Thoracic aorta (tissue), 2 donors: ENCODE results near the gene EMID1. TPM values are rescaled to one million over a fixed set of nuclear protein-coding genes. Genes with fewer than 3 reads are reported as not detected.
"Not testable (repeated sequence)": the region's sequence is repeated elsewhere in the genome, so short reads cannot be mapped to it uniquely, and the experiment has no call there.

Experiments
- ATAC-seq: fragments of 150-250 bp; one replicate; pipeline ENCODE4 v1.8.0; 2017; ENCODE audit warnings: low read depth; ENCODE audit not compliant: insufficient number of reproducible peaks, low FRiP score
- DNase-seq: peaks from one replicate; pipeline ENCODE4 v3.0.0-alpha.2; 2020; ENCODE audit warnings: low spot score
- H3K27ac ChIP-seq, 2 donors: fragments of 200-600 bp; sonication (generic); 1 replicate in 1 of 2; 2 replicates in 1 of 2; pipeline ENCODE4 v1.5.1; 2016; ENCODE audit warnings: mild to moderate bottlenecking in 2 of 2, moderate library complexity in 2 of 2
- H3K27me3 ChIP-seq: fragments of 200-600 bp; sonication (generic); replicated peaks from 2 replicates; pipeline ENCODE4 v1.6.0; 2016; ENCODE audit warnings: mild to moderate bottlenecking; ENCODE audit not compliant: insufficient read depth
- H3K36me3 ChIP-seq: fragments of 200-600 bp; sonication (generic); one replicate; pipeline ENCODE4 v1.5.1; 2016
- H3K4me1 ChIP-seq, 2 donors: fragments of 200-600 bp; sonication (generic); 1 replicate in 1 of 2; 2 replicates in 1 of 2; pipeline versions ENCODE4 v1.5.1 to v1.6.0; 2016; ENCODE audit warnings: low read depth in 2 of 2, mild to moderate bottlenecking in 1 of 2; ENCODE audit not compliant: control insufficient read depth in 1 of 2
- H3K4me3 ChIP-seq: fragments of 200-600 bp; sonication (generic); 2 replicates; pipeline ENCODE4 v1.5.1; 2016; ENCODE audit warnings: mild to moderate bottlenecking
- H3K9me3 ChIP-seq: fragments of 200-600 bp; sonication (generic); 2 replicates; pipeline ENCODE4 v1.5.1; 2016
- total RNA-seq, 2 donors: library from RNA; depleted of rRNA; stranded (reverse); fragments of >200 nt; gene quantifications; one replicate each; pipeline versions ENCODE4 v1.1.0 to v1.2.3, GENCODE V29; 2016
- TF ChIP-seq, protein P1 (sequence below): fragments of 200-600 bp; sonication (generic); IDR thresholded peaks from one replicate; pipeline ENCODE4 v1.5.1; 2019; ENCODE audit warnings: antibody characterized with exemption

Gene EMID1
- total RNA-seq, 2 donors from 2014 or later = 0.27 TPM; not detected in 1

DNA sequence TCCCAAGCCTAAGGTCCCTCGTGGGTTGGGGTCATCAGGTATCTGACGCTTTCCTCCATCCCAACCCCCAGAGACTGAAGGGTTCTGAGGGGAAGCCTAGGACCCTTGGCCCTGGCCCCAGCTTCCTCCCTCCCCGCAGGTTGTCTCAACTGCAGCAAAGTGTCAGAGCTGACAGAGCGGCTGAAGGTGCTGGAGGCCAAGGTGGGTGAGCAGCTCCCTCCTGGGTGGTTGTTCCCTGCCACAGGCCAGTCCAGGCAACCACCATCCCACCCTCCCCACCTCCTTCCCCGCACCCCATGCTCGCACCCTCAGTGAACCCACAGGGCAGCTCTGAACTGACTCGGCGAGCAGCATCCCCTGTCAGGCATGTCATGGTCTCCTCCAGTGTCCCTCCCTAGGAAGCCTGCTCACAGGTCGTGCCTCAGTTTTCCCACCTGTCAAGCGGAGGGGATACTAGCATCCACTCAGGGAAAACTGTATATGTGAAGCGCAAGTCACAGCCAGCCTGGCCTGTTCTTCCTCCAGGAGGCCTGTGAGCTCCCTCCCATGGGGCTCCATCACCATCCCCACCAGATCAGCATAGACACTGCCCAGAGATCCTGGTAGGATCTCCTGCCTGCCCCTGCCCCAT, 20.8 kb downstream of the EMID1 start:
- TF ChIP-seq, protein P1, sequence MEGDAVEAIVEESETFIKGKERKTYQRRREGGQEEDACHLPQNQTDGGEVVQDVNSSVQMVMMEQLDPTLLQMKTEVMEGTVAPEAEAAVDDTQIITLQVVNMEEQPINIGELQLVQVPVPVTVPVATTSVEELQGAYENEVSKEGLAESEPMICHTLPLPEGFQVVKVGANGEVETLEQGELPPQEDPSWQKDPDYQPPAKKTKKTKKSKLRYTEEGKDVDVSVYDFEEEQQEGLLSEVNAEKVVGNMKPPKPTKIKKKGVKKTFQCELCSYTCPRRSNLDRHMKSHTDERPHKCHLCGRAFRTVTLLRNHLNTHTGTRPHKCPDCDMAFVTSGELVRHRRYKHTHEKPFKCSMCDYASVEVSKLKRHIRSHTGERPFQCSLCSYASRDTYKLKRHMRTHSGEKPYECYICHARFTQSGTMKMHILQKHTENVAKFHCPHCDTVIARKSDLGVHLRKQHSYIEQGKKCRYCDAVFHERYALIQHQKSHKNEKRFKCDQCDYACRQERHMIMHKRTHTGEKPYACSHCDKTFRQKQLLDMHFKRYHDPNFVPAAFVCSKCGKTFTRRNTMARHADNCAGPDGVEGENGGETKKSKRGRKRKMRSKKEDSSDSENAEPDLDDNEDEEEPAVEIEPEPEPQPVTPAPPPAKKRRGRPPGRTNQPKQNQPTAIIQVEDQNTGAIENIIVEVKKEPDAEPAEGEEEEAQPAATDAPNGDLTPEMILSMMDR = no peak
- Histone ChIP-seq H3K27ac (no peak overlapping the region), H3K4me1 (peaks cover 14 to 26% of the 10 kb centered on the region in 2 donors), H3K9me3 (no peaks in the 10 kb centered on the region), H3K4me3 (no peak overlapping the region), H3K36me3 (no peaks in the 10 kb centered on the region), H3K27me3 (no peaks in the 10 kb centered on the region)
- DNase-seq = no peak
- ATAC-seq = no peak

DNA sequence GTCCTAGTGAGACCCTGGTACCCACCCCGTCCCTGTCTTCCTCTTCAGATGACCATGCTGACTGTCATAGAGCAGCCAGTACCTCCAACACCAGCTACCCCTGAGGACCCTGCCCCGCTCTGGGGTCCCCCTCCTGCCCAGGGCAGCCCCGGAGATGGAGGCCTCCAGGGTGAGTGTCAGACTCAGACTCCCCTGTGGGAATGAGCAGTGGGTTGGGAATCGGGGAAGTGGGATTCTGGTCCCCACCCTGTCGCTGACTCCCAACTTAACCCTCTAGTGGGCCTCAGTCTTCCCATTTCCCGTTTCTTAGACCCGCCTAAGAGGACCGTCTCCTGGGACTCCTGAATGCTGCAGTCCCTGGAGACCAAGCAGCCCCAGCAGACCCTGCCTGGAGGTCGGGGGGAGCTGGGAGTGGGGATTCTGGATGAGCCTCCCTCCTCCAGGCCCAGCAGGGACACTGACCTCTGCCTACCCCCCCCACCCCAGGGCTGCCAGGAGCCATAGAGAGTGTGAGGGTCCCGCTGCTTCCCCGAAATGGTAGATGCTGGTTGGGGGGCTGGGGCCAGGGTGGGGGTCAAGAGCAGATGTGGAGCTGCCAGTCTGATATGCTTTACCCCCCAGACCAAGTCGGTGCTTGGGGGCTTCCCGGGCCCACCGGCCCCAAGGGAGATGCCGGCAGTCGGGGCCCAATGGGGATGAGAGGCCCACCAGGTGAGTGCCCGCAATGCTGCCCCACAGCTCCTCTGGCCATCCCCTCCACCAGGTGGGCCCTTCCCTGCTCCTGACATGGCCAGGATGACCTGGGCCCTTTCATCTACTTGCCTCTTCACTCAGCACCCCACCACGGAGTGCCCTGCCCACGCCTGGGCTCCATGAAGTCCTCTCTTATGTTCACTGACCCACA, 25.5 kb downstream of the EMID1 start:
- ATAC-seq (no peak), DNase-seq (no peak)
- Histone ChIP-seq H3K9me3 (no peaks in the 10 kb centered on the region), H3K27me3 (no peaks in the 10 kb centered on the region), H3K36me3 (no peaks in the 10 kb centered on the region), H3K4me1 (peaks cover 0 to 11% of the 10 kb centered on the region in 2 donors), H3K27ac (no peak overlapping the region), H3K4me3 (no peak overlapping the region)
- TF ChIP-seq, protein P1 = no peak

DNA sequence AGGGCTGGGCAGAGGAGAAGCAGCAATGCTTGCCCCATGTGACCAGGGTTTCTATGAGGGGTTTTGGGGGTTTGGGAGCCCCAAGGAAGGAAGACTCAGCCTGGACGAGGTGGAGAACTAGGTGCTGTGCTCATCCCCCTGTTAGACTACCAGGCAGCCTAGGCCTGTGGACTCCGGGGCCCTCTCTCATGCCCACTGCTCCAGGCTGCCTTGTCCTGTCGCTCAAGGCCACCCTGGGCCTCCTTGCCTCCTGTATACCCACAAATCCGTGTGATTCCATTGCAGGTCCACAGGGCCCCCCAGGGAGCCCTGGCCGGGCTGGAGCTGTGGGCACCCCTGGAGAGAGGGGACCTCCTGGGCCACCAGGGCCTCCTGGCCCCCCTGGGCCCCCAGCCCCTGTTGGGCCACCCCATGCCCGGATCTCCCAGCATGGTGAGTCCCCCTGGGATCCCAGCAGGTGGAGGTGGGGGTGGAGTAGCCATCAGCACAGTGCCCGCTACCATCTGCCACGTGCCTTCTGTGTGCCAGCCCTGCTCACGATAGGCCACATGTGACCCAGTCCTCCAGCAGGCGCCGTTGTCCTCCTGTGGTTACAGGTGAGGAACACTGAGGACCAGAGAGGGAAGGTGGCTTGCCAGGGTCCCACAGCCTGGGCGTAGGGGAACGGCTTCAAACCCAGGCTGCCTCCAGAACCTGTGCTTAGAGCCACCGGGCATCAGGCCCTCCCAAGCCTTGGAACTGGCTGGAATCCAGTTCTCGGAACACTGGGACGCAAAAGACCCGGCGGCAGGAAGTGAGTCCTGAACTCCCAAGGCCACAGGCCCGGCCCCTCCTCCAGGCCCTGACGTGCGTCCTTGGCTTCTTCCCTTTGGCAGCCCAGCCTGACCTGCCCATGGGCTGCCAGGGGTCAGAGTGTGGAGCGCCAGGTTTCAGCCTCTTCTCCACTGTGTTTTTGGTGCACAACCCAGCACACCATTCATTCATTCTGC, 26.6 kb downstream of the EMID1 start:
- Histone ChIP-seq H3K27me3 (no peaks in the 10 kb centered on the region), H3K4me3 (no peak overlapping the region), H3K4me1 (peaks cover 0 to 11% of the 10 kb centered on the region in 2 donors), H3K36me3 (no peaks in the 10 kb centered on the region), H3K9me3 (no peaks in the 10 kb centered on the region), H3K27ac (no peak overlapping the region)
- DNase-seq (no peak), ATAC-seq (no peak)
- TF ChIP-seq, protein P1 = no peak

DNA sequence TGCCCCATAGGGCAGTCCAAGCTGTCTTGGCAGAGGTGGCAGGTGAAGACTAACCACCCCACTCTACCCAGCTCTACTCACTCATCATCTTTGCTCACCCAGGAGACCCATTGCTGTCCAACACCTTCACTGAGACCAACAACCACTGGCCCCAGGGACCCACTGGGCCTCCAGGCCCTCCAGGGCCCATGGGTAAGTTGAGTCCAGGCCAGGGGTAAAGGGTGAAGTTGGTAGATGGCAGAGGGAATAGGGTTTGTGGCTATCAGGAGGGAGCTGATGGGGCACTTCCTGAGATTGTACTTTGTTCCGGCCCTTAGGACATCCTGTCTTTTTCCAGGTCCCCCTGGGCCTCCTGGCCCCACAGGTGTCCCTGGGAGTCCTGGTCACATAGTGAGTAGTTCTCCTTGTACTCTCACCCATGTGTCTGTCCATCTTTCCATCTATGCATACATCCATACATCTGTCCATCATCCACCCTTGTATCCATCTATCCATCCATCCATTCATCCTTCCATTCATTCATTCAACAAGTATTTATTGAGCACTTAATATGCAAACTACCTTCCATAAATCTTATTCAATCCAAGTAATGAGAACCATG, 27.7 kb downstream of the EMID1 start:
- Histone ChIP-seq H3K4me1 (peaks cover 0 to 11% of the 10 kb centered on the region in 2 donors), H3K9me3 (no peaks in the 10 kb centered on the region), H3K27ac (no peak overlapping the region), H3K4me3 (no peak overlapping the region), H3K36me3 (no peaks in the 10 kb centered on the region), H3K27me3 (no peaks in the 10 kb centered on the region)
- TF ChIP-seq, protein P1 = no peak
- DNase-seq = no peak
- no peak for ATAC-seq

DNA sequence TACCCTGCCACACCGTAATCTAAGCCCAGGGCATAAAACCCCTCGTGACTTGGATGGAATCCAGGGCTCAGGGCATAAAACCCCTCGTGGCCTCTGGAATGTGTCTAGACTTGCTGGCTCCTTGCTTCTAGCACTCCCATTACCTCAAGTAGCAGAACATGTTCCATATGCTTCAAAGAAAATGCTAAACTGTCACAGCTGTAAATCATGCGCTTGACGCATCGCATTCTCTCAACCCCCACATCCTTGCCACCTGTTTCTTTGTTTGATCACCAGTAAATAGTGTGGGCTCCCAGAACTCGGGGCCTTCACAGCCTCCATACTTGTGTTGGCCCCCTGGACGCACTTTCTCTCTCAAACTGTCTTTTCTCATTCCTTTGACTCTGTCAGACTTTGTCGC, 34.8 kb downstream of the EMID1 start:
- H3K9me3 ChIP-seq, DNase-seq, H3K36me3 ChIP-seq, H3K27ac ChIP-seq, H3K4me1 ChIP-seq, H3K4me3 ChIP-seq, H3K27me3 ChIP-seq, ATAC-seq: not testable (repeated sequence)
